Ramos (cell line): Measurements from ENCODE around the gene CCDC122.
"Not testable (repeated sequence)": the region's sequence is repeated elsewhere in the genome, so short reads cannot be mapped to it uniquely, and the experiment has no call there.

Experiments
- in situ Hi-C: fragments of 300-500 bp; cut with MboI; formaldehyde crosslinking; loops from one replicate; pipeline ENCODE4 v1.14.3; 2022; ENCODE audit warnings: low sequenced_read_pairs; ENCODE audit not compliant: unreplicated experiment

Gene CCDC122

DNA sequence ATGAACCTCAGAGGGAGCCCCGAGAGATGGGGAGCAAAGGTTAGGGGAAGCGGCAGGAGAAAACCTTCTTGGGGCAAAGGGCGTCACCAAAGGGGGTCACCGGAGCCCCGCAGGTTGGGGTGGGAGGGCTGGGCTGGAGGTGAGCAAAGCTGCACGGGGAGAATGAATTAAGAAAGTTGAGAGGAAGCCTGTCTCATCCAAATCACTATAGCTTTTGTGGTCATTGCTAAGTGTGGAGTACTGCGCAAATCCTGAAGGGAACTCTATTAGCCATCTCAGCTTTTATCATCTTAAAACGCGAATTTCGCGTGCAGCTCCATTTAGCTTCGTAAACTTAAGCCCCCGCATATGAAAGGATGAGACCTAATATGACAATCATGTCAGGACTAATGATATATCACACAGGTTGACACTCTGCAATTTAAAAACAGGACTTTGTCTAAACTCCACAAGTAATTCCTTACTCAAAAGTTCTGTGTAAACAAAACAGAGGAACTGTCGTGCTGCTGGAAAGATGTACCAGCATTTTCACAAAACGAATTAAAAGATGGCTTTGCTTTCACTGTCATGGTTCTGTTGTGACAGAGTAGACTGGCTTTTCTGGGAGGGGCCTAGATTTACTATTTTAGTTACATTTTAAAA is 795 bp upstream of the CCDC122 start:
- in situ Hi-C loops: loop anchor here (25.0 kb wide), 1 partner anchor 1432 kb away; no protein-coding TSS in a partner anchor

DNA sequence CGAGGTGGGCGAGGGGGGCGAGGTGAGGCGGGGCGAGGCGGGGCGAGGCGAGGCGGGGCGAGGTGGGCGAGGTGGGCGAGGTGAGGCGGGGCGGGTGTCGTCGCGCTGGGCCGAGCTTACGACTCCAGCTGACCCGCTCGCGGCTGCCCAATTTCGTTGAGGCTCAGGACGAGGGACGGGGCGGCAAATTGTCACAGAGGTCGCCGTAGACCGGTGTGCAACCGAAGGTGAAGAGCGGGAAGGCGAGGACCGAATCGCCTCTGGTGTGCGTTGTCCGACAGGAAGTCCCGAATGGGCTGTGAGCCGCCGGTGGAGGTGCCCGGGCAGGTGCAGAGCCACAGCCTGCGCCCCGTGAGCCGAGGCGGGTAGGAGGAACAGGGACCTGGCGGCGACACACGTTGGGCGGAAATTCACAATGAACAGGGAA is 228 bp upstream of the CCDC122 start, which contains the start of gene LACC1:
TSS of gene LACC1 (plus strand) at position 150 of the 427 bp plus-strand sequence. CDS start 1,082 bp downstream, outside the sequence.
- in situ Hi-C loops: loop anchor here (25.0 kb wide), 1 partner anchor 1433 kb away; no protein-coding TSS in a partner anchor

DNA sequence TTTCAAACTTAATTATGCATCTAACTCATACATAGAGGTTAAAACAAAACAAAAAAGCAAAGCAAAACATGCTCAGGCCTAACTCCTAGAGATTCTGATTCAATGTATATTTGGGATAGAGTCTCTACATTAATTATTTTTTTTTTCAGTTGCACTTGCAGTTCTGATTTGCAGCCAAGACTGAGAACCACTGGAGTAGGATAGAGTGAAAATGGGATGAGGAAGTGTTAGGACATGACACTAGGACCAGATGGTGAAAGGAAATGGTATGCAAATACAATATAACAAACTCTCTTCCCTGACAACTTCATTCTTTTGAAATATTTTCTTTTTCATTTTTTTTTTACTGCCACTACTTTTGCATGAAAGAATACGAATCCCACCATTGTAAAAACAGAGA is 1.8 kb downstream of the CCDC122 start:
- in situ Hi-C loops: loop anchor here (25.0 kb wide), 1 partner anchor 1435 kb away; no protein-coding TSS in a partner anchor

DNA sequence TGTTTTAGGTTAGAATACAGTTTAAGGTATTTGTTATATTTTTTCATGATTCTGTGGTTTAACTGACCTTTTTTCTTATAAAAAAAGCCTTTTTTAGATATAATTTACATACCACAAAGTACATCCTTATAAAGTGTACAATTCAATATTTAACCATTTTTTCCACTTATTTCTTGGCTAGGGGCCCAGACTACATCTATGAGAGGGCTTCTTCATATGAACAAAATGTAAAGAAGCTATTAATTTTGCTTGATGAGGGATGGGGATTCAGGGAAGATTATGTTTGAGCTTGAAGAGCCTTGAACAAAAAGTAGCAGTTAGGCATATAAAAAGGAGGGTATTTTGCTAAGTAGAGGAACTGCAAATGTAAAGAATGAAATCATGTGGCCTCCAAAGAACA is 2.2 kb downstream of the CCDC122 start:
- in situ Hi-C loops: loop anchor here (25.0 kb wide), 1 partner anchor 1435 kb away; no protein-coding TSS in a partner anchor

DNA sequence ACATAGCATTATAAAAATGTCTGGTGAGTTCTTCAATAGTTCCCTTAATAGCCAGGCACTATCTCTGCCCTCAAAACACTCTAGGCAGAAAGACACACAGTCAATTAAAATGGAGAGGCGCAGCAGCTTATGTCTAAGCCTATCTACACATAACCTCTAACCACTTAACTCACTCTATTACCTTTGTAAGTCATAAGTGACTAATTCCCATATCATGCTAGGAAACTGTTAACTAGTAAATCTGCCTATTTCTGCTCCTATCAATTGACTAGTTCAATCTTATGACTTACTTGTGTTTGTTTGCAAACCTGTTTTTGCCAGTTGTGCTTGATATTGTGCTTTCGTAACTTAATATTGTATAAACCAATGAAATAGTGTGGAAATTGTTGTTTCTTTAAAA is 3.2 kb downstream of the CCDC122 start:
- in situ Hi-C loops: loop anchor here (25.0 kb wide), 1 partner anchor 1436 kb away; no protein-coding TSS in a partner anchor

DNA sequence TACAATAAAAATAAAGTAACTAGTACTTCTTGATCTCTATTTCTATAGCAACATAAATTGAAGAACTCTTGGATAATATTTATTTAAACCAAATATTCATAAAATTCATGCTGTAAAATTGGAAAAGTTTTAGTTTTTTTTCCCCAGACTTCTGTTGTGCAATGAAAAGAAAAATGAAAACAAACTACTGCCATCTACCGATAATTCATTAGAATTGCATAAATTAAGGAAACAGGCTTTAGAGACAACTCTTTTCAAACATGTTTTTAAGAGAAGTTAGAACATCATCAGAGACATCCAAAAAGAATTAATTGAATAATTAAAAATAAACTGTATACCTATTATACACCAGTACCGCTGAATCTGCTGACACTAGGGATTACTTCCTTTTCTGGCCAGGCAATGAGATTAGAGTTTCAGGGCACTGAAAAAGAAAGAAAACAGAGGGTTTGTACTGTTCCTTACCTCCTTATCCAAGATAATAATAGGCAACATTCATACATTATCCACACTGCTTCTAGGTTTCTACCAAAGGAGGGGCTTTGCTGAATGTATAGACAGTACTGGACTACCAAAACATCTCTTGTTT is 4.9 kb downstream of the CCDC122 start:
- in situ Hi-C loops: loop anchor here (25.0 kb wide), 1 partner anchor 1438 kb away; no protein-coding TSS in a partner anchor

DNA sequence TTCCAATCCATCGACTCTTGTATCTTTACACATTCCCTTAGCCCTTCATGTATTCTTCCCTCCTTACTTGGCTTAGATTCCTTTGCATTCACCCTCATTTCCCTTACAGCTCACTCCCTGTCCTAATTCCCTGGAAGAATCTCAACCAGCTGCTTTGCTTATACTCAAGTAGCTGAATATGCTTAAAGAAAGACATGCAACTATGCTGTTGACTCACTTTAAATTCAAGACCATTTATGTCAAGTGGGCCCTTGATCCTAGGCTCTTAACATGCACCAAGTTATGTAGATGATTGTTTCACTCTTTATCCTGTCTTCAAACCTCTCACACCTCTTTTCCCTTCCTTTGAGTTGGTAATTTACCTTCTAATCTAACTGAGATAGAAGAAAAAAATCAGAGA is 7.4 kb downstream of the CCDC122 start:
- in situ Hi-C loops: no loop called here

DNA sequence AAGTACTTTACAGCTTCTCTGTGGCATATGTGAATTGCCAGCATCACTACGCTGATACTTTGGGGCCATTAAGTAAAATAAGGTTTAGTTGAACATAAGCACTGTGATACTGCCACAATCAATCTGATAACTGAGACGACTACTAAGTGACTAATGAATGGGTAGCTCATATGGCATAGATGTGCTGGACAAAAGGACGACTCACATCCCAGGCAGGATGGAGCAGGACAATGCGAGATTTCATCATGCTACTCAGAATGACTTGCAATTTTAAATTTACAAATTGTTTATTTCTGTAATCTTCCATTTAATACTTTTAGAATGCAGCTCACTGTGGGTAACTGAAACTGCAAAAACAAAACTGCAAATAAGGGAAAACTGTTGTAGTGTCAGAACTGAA is 13.6 kb downstream of the CCDC122 start:
- in situ Hi-C loops: no loop called here

DNA sequence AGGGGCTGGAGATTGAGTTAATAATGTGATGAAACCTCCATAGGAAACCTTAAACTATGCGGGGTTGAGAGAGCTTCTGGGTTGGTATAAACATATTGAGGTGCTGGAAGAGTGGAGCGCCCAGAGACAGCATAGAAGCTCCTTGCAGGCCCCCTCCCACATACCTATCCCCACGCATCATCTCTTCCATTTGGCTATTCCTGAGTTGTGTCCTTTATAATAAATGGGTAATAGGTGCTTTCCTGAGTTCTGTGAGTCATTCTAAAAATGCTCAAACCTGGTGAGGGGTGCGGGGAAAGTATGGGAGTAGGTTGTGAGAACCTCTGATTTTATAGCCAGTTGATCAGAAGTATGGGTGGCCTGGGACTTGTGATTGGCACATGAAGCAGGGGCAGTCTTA is 14.6 kb downstream of the CCDC122 start:
- in situ Hi-C loops: no loop called here

DNA sequence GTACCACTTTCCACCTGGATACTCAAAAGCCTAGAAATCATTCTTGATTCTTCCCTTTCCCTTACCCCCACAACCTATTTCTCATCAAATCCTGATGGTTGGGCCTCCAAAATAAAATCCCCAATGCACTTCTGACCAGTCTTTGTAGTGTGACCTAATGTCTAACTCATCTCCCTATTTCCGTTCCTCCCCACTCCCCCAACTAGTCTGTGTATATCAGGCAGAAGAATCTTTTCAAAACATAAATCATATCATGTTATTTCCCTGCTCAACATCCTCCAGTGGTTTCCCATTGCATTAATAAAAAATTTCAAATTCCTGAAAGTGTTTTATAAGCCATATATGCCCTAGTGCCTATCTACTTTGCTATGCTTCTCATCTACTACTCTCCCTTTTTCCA is 17.7 kb downstream of the CCDC122 start:
- in situ Hi-C loops: no loop called here

DNA sequence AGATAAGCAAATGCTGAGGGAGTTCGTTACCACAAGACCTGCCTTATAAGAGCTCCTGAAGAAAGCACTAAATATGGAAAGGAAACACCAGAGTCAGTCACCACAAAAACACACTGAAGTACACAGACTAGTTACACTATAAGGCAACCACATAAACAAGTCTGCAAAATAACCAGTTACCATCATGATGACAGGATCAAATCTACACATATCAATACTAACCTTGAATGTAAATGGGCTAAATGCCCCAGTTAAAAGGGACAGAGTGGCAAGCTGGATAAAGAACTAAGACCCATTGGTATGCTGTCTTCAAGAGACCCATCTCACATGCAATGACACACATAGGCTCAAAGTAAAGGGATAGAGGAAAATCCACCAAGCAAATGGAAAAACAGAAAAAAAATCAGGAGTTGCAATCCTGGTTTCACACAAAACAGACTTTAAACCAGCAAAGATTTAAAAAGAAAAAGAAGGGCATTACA is 26.6 kb downstream of the CCDC122 start:
- in situ Hi-C loops: no loop called here

DNA sequence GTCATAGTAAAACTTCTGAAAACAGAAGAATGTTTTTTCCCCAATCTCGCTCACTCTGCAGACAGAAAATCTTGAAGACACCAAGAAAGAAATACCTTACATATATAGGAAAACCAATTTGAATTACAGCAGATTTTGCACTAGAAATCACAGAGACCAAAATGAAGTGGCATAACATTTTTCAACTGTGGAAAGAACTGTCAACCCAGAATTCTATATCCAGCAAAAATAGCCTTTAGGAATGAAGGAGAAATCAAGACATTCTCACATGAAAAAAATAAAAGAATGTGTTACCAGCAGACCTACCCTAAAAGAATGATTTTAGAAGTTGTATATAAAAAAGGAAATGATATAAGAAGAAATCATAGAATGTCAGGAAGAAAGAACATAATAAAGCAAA is 28.7 kb downstream of the CCDC122 start:
- in situ Hi-C loops: no loop called here

DNA sequence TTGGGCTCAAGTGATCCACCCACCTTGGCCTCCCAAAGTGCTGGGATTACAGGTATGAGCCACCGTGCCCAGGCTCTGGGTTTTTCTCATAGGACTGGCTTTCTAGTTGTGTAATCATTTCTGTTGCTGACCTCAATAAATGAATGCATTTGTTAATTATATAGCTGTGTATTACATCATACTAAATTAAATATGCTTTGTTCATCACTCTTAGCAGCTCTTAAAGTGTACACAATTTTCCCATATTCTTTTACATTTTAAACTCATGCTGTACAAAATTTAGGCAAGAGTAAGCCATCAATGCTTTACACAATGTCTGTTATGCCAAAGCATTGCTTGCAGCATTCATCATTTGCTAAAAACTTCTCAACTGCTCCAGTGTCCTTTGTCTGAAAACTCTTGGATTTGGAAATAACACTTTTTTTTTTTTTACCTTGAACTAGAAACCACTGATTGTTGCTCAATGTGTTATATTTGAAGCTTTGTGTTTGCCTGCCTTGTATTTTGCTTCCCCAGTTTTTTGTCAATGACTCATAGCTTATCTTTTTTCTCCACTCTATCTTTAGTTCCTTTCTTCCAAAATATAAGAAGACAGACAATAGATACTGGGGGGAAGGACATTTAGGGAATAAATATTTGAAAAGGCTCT is 31.4 kb downstream of the CCDC122 start:
- in situ Hi-C loops: no loop called here

DNA sequence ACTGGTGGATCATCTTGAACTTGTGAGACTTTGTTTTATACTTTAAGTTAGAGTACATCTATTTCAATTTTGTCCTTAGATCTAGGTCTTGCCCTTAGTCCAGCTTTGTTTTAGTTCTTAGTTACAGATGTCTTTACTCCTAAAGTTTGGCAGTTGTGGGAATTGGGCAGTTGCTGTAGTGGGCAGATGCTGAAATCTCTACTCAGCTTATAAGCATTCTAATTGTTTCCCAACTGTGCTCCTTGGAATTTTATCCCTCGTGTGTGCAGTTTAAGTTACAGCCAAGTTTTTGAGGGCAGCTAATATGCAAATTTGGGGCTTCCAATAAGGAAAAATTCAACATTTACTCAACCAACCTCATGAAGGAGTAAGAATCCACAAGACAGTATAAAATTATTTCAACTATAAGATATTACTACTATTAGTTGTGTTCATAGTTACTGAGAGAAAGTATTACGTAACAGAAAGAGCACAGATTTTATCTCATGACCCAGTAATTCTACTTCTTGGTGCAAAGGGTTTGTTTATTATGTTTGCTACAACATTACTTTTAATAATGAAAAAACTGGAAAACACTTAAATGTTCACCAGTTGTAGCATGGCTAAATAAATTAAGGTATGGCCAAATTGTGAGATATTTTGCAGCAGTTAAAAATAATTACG is 32.9 kb downstream of the CCDC122 start:
- in situ Hi-C loops: no loop called here

DNA sequence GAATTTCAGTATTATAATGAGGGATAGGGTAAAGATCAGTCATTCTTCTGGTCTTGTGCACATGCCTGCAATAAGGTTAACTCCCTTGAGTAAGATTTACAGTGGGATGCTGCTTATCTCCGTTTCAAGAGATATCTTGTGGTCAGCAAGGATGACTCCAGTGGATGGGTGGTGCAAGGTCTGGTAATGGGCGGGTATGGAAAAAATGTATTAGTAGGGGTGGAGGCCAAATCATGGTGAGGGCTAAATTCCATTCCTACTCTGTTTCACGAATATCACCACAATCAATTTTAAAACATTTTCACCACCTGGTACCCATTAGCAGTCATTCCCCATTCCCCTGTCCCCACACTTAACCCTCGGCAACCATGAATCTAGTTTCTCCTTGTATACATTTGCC is 40.6 kb downstream of the CCDC122 start:
- in situ Hi-C loops: no loop called here

DNA sequence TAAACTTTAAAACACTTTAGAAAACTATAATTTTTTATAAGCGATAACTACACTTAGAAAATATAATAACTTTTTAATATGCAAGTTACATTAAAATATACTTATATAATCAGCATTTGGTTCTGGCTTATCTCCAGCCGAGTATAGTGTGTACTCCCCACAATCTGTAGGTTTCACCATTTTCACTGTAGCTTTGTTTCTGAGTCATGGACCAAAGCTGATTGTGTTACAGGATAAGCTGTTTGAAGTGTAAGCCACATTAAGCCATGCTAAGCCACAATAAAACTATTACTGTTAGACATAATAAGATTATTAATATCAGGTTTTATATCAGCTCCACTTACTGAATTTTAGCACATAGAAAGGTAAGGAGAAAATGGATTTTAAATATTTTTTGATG is 43.8 kb downstream of the CCDC122 start:
- in situ Hi-C loops: no loop called here

DNA sequence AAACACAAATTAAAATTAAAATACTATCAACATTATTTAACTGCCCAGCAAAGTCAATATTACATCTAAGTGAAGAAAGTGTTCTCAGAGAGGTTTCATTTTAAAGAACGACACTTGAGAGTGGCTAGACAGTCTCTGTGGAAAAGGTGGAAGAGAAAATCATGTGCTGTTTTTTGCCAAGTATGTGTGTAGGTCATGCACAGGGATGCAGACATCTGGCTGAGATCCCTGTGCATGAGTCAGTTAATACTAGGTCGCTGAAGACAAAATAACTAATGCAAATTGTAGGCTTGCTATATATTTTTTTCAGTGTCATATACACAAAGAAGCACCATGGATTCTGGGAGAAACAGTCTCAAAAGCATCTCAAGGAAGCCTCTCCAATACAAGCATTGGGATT is 48.5 kb downstream of the CCDC122 start:
- in situ Hi-C loops: no loop called here

DNA sequence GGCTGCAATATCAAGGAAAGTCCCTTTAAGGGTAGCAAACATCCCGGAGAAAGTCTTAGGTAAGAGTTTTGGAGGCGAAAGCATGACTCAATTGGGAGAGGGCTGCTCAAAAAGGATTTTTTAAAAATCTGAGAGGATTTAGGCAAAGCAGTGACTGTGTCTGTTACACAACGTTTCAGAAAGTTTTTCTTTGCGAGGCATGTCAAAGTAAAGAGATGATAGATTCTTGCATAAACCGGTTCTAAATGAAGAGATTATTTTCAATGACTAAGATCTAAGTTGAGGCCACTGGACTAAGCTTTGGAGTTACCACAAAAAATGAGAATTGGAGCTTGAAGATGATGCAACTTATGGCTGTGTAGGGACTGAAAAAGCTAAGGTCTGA is 49.1 kb downstream of the CCDC122 start:
- in situ Hi-C loops: no loop called here

DNA sequence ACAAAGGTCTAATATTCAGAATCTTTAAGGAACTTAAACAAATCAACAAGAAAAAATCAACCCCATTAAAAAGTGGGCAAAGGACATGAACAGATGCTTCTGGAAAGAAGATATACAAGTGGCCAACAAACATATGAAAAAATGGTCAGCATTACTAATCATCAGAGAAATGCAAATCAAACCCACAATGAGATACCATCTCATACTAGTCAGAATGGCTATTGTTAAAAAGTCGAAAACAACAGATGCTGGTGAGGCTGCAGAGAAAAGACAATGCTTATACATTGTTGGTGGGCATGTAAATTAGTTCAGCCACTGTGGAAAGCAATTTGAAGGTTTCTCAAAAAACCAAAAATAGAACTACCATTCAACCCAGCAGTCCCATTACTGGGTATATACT is 54.9 kb downstream of the CCDC122 start:
- in situ Hi-C loops: not testable (repeated sequence)

DNA sequence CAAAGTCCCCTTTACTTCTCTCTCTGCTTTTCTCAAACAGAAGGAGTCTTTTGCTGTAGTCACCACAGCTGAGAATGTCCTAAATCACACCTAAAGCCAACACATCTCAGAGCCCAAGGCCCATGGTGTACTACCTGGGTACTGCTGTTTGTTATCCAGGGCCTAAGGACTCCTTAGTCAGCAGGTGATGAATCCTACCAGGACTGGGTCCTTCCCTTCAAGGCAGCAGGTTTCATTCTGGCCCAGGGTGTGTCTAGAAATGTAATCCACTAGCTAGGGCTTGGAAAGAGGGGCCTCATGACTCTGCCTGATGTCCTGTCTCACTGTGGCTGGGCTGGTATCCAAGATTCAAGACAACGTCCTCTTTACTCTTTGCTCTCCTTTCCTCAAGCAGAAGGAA is 56.6 kb downstream of the CCDC122 start:
- in situ Hi-C loops: no loop called here
